ENCODE data around the gene ZNF561.
"Not testable (repeated sequence)": the region's sequence is repeated elsewhere in the genome, so short reads cannot be mapped to it uniquely, and the experiment has no call there.

The ZNF561 gene

DNA sequence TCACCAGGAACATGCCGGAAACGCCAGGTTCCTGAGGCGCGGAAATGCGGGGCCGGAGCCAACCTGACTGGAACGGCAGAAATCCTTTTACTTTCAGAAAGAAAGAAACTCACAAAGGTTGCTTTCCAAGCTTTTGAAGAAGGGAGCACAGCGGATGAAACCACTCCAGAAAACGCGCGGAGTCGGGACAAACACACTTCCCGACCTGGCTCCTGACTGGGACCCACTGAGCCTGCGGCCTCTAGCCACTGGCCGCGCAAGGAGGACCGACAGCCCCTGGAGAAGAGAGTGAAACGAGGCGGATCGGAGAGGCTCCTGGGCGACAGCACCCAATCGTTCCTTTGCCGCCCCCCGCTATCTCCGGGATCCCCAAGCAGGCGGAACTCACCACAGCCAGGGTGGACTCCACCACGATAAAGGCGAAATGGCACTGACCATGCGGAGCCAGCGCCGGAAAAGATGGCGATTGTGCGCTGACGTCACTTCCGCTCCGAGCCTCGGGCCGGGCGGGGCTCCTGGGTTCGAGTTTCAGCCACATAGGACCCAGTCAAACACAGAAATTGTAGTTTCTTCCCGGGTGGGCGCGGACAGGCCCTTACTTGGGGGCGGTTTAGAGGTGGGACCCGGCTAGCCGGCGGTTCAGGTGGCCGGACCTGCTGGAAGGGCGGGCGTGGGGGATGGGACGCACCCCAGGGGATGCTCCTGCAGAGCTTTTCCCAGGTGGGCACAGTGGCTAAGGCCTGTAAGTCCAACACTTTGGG is 36.8 kb downstream of the ZNF561 start, which contains the start of gene ZNF121:
ZNF121 (minus strand) TSS at position 432 of the 761 bp plus-strand sequence. CDS start 16,407 bp downstream, outside the sequence.
- Histone ChIP-seq H3K9ac (ENCODE audit: low read depth in 1 of 2, low read length in 2 of 2) (peak within 1 kb of the TSS; percentile 91 to 94), H3K4me3 (ENCODE audit: low read length in 2 of 2) (peak within 1 kb of the TSS; percentile 98), H3K36me3 (ENCODE audit: control insufficient read depth in 2 of 2, insufficient read depth in 2 of 2, low read length in 2 of 2) (peaks cover 2 to 3% of the 10 kb centered on the region in 2 donors)

DNA sequence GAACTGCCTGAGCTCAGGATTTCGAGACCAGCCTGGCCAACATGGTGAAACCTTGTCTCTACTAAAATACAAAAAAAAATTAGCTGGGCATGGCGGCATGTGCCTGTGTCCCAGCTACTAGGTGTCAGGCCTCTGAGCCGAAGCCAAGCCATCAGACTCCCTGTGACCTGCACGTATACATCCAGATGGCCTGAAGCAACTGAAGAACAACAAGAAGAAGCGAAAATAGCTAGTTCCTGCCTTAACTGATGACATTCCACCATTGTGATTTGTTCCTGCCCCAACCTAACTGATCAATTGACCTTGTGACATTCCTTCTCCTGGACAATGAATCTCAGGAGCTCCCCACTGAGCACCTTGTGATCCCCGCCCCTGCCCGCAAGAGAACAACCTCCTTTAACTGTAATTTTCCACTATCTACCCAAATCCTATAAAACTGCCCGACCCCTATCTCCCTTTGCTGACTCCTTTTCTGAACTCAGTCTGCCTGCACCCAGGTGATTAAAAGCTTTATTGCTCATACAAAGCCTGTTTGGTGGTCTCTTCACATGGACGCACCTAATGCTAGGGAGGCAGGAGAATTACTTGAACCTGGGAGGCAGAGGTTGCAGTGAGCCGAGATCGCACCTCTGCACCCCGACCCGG is 38.8 kb downstream of the ZNF561 start:
- H3K9me3 ChIP-seq (ENCODE audit: control insufficient read depth in 2 of 2, low read length in 2 of 2); H3K4me3 ChIP-seq (ENCODE audit: low read length in 2 of 2): not testable (repeated sequence)

More for the DNA sequence above, 36.8 kb downstream of the ZNF561 start, which contains the start of gene ZNF121:
- Histone ChIP-seq H3K4me1 (ENCODE audit: control insufficient read depth in 2 of 2, insufficient read depth in 2 of 2, low read length in 2 of 2) (peaks cover 0 to 2% of the 10 kb centered on the region in 2 donors), H3K27ac (ENCODE audit: low read depth in 2 of 2, low read length in 2 of 2) (peak within 1 kb of the TSS; percentile 90 to 92), H3K9me3 (ENCODE audit: control insufficient read depth in 2 of 2, low read length in 2 of 2) (peaks cover 0 to 4% of the 10 kb centered on the region in 2 donors), H3K27me3 (ENCODE audit: control insufficient read depth in 2 of 2, insufficient read depth in 2 of 2, low read length in 2 of 2) (no peaks in the 10 kb centered on the region)

DNA sequence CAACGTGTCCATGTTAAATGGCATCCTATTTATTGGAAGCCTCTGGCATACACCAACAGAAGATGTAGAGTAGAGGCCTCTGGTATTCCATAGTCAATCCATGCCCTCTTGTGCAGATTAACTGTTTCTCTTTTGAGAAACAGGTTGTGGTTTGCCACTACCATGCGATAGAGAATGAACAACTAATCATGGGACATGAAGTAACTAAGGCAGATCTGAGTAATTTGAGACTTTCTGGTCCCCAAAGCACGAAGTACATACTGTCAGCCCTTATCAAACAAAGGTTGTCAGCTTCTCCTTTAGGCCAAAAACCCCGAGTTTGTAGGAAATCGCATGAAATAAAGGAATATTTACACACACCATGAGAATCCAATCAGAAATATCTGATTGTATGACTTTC is 40.3 kb downstream of the ZNF561 start:
- Histone ChIP-seq H3K9ac (ENCODE audit: low read depth in 1 of 2, low read length in 2 of 2) (no peak overlapping the region), H3K4me1 (ENCODE audit: control insufficient read depth in 2 of 2, insufficient read depth in 2 of 2, low read length in 2 of 2) (peaks cover 0 to 2% of the 10 kb centered on the region in 2 donors), H3K27ac (ENCODE audit: low read depth in 2 of 2, low read length in 2 of 2) (no peak overlapping the region), H3K9me3 (ENCODE audit: control insufficient read depth in 2 of 2, low read length in 2 of 2) (peaks cover 8 to 10% of the 10 kb centered on the region in 2 donors), H3K36me3 (ENCODE audit: control insufficient read depth in 2 of 2, insufficient read depth in 2 of 2, low read length in 2 of 2) (peaks cover 6 to 7% of the 10 kb centered on the region in 2 donors), H3K4me3 (ENCODE audit: low read length in 2 of 2) (no peak overlapping the region), H3K27me3 (ENCODE audit: control insufficient read depth in 2 of 2, insufficient read depth in 2 of 2, low read length in 2 of 2) (no peaks in the 10 kb centered on the region)

More for the DNA sequence above, 38.8 kb downstream of the ZNF561 start:
- H3K27ac ChIP-seq (ENCODE audit: low read depth in 2 of 2, low read length in 2 of 2); H3K36me3 ChIP-seq (ENCODE audit: control insufficient read depth in 2 of 2, insufficient read depth in 2 of 2, low read length in 2 of 2); H3K4me1 ChIP-seq (ENCODE audit: control insufficient read depth in 2 of 2, insufficient read depth in 2 of 2, low read length in 2 of 2); H3K27me3 ChIP-seq (ENCODE audit: control insufficient read depth in 2 of 2, insufficient read depth in 2 of 2, low read length in 2 of 2); H3K9ac ChIP-seq (ENCODE audit: low read depth in 1 of 2, low read length in 2 of 2): not testable (repeated sequence)

DNA sequence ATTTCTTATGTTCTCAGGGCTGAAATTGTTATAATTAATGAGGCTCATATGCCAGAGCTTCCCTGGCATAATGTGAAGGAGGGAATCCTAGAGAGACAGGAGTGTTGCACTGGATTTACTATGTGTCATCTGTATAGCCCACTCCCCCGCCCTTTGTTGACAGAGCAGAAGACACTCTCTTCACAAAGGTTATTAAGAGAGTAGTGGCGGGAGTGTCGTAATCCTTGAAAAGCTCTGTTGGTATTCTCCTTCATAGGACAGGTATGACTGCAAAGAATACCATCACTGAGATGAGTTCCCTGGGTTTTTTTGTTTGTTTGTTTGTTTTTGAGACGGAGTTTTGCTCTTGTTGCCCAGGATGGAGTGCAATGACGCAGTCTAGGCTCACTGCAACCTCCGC is 50.8 kb downstream of the ZNF561 start:
- Histone ChIP-seq H3K36me3 (ENCODE audit: control insufficient read depth in 2 of 2, insufficient read depth in 2 of 2, low read length in 2 of 2) (peaks cover 37 to 43% of the 10 kb centered on the region in 2 donors), H3K9ac (ENCODE audit: low read depth in 1 of 2, low read length in 2 of 2) (no peak overlapping the region), H3K27ac (ENCODE audit: low read depth in 2 of 2, low read length in 2 of 2) (no peak overlapping the region), H3K4me1 (ENCODE audit: control insufficient read depth in 2 of 2, insufficient read depth in 2 of 2, low read length in 2 of 2) (no peaks in the 10 kb centered on the region), H3K4me3 (ENCODE audit: low read length in 2 of 2) (no peak overlapping the region), H3K27me3 (ENCODE audit: control insufficient read depth in 2 of 2, insufficient read depth in 2 of 2, low read length in 2 of 2) (no peaks in the 10 kb centered on the region), H3K9me3 (ENCODE audit: control insufficient read depth in 2 of 2, low read length in 2 of 2) (peaks cover 63 to 66% of the 10 kb centered on the region in 2 donors)

DNA sequence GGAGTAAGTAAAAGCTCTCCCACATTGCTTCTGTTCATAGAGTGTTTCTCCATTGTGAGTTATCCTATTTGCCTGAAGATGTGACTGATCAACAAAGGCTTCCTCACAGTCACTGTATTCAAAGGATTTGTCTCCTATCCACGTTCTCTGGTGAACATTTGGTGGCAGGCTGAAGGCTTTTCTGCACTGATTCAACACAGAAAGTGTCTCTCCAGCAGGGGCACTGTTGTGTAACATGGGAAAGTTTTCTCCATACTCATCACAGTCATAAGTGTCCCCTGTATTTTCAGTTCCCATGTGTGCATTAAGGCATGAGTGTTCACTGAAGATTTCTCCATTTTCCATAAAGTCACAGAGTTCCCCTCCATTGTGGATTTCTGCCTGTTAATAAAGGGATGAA is 54.3 kb downstream of the ZNF561 start:
- Histone ChIP-seq H3K27me3 (ENCODE audit: control insufficient read depth in 2 of 2, insufficient read depth in 2 of 2, low read length in 2 of 2) (no peaks in the 10 kb centered on the region), H3K36me3 (ENCODE audit: control insufficient read depth in 2 of 2, insufficient read depth in 2 of 2, low read length in 2 of 2) (peaks cover 50 to 60% of the 10 kb centered on the region in 2 donors), H3K4me1 (ENCODE audit: control insufficient read depth in 2 of 2, insufficient read depth in 2 of 2, low read length in 2 of 2) (no peaks in the 10 kb centered on the region), H3K9ac (ENCODE audit: low read depth in 1 of 2, low read length in 2 of 2) (no peak overlapping the region), H3K27ac (ENCODE audit: low read depth in 2 of 2, low read length in 2 of 2) (no peak overlapping the region), H3K9me3 (ENCODE audit: control insufficient read depth in 2 of 2, low read length in 2 of 2) (peaks cover 62 to 79% of the 10 kb centered on the region in 2 donors), H3K4me3 (ENCODE audit: low read length in 2 of 2) (no peak overlapping the region)

DNA sequence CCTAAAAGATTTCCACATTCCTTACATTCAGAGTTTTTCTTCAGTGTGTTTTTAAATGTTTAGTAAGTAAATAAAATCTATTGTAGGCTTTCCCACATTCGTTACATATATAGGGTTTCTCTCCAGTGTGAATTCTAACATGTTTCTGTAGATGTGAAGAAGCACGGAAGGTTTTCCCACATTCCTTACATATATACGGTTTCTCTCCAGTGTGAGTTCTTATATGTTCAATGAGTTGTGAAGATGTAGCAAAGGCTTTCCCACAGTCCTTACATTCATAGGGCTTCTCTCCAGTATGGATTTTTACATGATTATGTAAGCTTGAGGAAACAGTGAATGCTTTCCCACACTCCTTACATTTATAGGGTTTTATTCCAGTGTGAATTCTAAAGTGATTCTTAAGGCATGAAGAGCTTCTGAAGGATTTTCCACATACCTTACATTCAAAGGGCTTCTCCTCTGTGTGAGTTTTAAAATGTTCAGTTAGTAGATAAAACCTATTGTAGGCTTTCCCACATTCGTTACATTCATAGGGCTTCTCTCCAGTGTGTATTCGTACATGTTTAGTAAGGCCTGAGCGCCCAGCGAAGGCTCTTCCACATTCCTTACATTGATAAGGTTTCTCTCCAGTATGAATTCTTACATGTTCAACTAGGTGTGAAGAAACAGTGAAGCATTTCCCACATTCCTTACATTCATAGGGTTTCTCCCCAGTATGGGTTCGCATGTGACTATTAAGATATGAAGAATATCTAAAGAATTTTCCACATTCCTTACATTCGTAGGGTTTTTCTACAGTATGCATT is 54.9 kb downstream of the ZNF561 start:
- Histone ChIP-seq H3K9ac (ENCODE audit: low read depth in 1 of 2, low read length in 2 of 2) (no peak overlapping the region), H3K36me3 (ENCODE audit: control insufficient read depth in 2 of 2, insufficient read depth in 2 of 2, low read length in 2 of 2) (peaks cover 53 to 64% of the 10 kb centered on the region in 2 donors), H3K27ac (ENCODE audit: low read depth in 2 of 2, low read length in 2 of 2) (no peak overlapping the region), H3K27me3 (ENCODE audit: control insufficient read depth in 2 of 2, insufficient read depth in 2 of 2, low read length in 2 of 2) (no peaks in the 10 kb centered on the region), H3K4me1 (ENCODE audit: control insufficient read depth in 2 of 2, insufficient read depth in 2 of 2, low read length in 2 of 2) (no peaks in the 10 kb centered on the region), H3K9me3 (ENCODE audit: control insufficient read depth in 2 of 2, low read length in 2 of 2) (peaks cover 61 to 78% of the 10 kb centered on the region in 2 donors), H3K4me3 (ENCODE audit: low read length in 2 of 2) (no peak overlapping the region)

Data from mucosa of rectum (tissue), 2 donors.